Ovary (tissue), 3 donors: Measurements from ENCODE around the gene MRPL18.

Experiments used
- POLR2A ChIP-seq: fragments of 450-650 bp; IDR thresholded peaks from one replicate; pipeline ENCODE4 v1.6.1; 2017; ENCODE audit warnings: antibody characterized with exemption, mild to moderate bottlenecking, moderate library complexity
- TF ChIP-seq, protein P1 (sequence below), 3 donors: fragments of 450-650 bp in 2 of 3; fragments of 200-600 bp in 1 of 3; IDR thresholded peaks; one replicate each; pipeline versions ENCODE4 v1.5.1 to v1.8.0; 2016 to 2022; ENCODE audit warnings: antibody characterized with exemption in 3 of 3, mild to moderate bottlenecking in 1 of 3
- donor health status: DM: no; HTN: no; CAD: no.

DNA sequence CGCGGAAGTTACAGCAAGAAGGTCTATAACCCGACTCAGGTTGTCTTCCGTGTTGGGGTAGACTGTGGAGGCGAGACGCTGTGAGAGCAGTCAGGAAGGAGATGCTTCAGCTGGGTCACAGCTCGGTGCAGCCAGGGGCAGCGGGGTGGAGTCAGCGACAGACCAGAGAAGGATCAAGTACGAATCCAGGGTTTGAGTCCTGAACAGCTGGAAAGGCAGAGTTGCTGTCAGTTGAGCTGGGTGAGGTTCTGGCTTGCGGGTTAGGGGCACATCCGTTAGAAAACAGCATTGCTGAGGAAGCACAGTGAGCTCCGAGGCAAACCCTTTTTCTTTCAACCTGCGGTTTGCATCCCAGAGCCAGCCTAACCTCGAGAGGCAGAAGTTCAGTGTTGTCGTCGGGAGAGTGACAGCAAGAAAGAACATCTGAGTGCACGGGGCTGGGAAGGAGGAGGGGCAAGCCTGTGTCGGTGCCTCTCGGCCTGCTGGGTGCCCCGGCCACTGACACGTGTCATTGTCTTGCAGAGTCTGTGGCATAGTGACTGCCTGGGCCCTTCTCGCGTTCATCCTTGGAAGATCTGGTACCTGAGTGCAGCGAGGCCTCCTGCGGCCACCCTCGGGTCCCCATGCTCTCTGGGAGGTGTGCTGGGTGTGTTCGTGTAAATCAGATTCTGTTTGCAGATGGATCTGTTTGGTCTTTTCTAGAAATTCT lies 29.8 kb downstream of the MRPL18 start:
- no peak for TF ChIP-seq POLR2A
- TF ChIP-seq, protein P1, sequence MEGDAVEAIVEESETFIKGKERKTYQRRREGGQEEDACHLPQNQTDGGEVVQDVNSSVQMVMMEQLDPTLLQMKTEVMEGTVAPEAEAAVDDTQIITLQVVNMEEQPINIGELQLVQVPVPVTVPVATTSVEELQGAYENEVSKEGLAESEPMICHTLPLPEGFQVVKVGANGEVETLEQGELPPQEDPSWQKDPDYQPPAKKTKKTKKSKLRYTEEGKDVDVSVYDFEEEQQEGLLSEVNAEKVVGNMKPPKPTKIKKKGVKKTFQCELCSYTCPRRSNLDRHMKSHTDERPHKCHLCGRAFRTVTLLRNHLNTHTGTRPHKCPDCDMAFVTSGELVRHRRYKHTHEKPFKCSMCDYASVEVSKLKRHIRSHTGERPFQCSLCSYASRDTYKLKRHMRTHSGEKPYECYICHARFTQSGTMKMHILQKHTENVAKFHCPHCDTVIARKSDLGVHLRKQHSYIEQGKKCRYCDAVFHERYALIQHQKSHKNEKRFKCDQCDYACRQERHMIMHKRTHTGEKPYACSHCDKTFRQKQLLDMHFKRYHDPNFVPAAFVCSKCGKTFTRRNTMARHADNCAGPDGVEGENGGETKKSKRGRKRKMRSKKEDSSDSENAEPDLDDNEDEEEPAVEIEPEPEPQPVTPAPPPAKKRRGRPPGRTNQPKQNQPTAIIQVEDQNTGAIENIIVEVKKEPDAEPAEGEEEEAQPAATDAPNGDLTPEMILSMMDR (IDR thresholded peaks at IDR 0.05): no peak
